Tibial nerve (tissue), 3 donors: Measurements from ENCODE around the gene SUCLG1.

ENCODE experiments used
- CTCF ChIP-seq, 5 experiments: fragments of 200-600 bp in 3 of 5; fragments of 450-650 bp in 2 of 5; sonication (generic) in 3 of 5; IDR thresholded peaks; one replicate each; pipeline ENCODE4 v1.5.1; 2016 to 2019; ENCODE audit warnings: antibody characterized with exemption in 5 of 5, mild to moderate bottlenecking in 3 of 5, moderate library complexity in 2 of 5
- POLR2A ChIP-seq, 2 donors: fragments of 450-650 bp; IDR thresholded peaks; one replicate each; pipeline ENCODE4 v1.6.1; 2017; ENCODE audit warnings: antibody characterized with exemption in 2 of 2, mild to moderate bottlenecking in 2 of 2, moderate library complexity in 2 of 2

DNA sequence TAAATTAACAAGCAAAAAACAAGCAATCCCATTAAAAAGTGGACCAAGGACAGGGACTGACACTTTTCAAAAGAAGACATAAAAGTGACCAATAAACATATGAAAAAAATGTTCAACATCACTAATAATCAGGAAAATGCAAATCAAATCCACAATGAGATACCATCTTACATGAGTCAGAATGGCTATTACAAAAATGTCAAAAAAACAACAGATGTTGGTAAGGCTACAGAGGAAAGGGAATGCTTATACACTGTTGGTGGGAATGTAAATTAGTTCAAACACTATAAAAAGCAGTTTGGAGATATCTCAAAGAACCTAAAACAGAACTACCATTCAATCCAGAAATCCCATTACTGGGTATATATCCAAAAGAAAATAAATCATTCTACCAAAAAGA, 78.2 kb downstream of the SUCLG1 start:
- no peak for TF ChIP-seq POLR2A (IDR thresholded peaks at IDR 0.05)
- TF ChIP-seq CTCF (IDR thresholded peaks at IDR 0.05), result no peak
